Activated naive CD4-positive, alpha-beta T cell treated with anti-CD3 and anti-CD28 coated beads, Interleukin-2, amount 50 U/mL, for 72 hours (primary cell): ENCODE data around the gene GOLGA3. TPM values are rescaled to one million over a fixed set of nuclear protein-coding genes. Genes with fewer than 3 reads are reported as not detected.
A peak's percentile ranks its signal among the peaks of the same experiment; 100 is the strongest.
"Not testable (repeated sequence)": the region's sequence is repeated elsewhere in the genome, so short reads cannot be mapped to it uniquely, and the experiment has no call there.

Source experiments
- ATAC-seq, 2 donors: fragments of 150-1000 bp; cut with Tn5 transposase; 2 replicates each; pipeline ENCODE4 v1.10.0; 2021; ENCODE audit warnings: mild to moderate bottlenecking in 2 of 2, moderate library complexity in 2 of 2
- DNase-seq, 2 donors: peaks; one replicate each; pipeline ENCODE4 v3.0.0; 2021 to 2022; ENCODE audit warnings: low spot score in 2 of 2
- H3K27ac Mint-ChIP-seq, 2 donors: one replicate each; pipeline ENCODE4 v1.8.0; 2022; ENCODE audit warnings: mild to moderate bottlenecking in 2 of 2, mixed read lengths in 2 of 2
- H3K36me3 Mint-ChIP-seq, 2 donors: one replicate each; pipeline ENCODE4 v1.8.0; 2022; ENCODE audit warnings: mixed read lengths in 2 of 2
- H3K9me3 Mint-ChIP-seq, 2 donors: one replicate each; pipeline ENCODE4 v1.8.0; 2022; ENCODE audit warnings: mixed read lengths in 2 of 2
- total RNA-seq, 2 donors: library from RNA; stranded (reverse); gene quantifications; one replicate each; pipeline ENCODE4 v1.2.3, GENCODE V29; 2022

GOLGA3 gene
- total RNA-seq, 2 donors from 2014 or later = 44.0 to 52.7 TPM

DNA sequence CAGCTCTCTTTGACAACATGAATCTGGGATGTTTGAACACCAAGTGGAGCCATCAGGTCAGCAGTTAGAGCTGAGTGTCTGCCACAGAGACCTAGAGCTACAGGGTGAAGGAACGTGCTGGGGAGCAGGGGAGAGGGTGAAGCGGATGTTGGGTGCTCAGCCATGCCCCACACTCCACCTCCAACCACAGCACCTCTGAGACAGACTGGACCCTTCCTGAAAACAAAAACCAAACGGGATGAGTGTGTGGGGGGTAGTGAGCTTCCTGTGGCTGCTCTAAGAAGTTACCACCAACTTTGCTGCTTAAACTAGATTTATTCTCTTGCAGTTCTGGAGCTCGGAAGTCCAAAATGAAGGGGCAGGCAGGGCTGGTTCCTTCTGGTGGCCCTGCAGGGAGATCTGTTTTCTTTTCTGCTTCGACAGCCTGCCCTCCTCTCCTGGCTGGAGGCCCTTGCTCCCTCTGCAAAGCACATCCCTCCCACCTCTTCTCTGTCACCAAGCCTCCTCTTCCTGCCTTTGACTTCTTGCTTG, 5.6 kb upstream of the GOLGA3 start:
- Mint-ChIP-seq H3K9me3 (no peaks in the 10 kb centered on the region), H3K36me3 (peaks cover 0 to 18% of the 10 kb centered on the region in 2 donors)
- peak; percentile 81 to 85 for ATAC-seq

GRCh38 chr12:132833341-132833740, 4.7 kb upstream of the GOLGA3 start:
- Mint-ChIP-seq H3K27ac (peak overlapping the region; percentile 86 to 98), H3K36me3 (peaks cover under 1 to 14% of the 10 kb centered on the region in 2 donors), H3K9me3 (no peaks in the 10 kb centered on the region)
- DNase-seq = no peak
- no peak for ATAC-seq

More for the DNA sequence above, 5.6 kb upstream of the GOLGA3 start:
- peak overlapping the region; percentile 86 to 98 for H3K27ac Mint-ChIP-seq
- DNase-seq = peak in 1 of 2 donors; percentile 30

- Mint-ChIP-seq H3K36me3 (peaks cover 15 to 23% of the 10 kb centered on the region in 2 donors), H3K9me3 (no peaks in the 10 kb centered on the region), H3K27ac (no peak overlapping the region)
- ATAC-seq (no peak), DNase-seq (no peak)
Measured at GRCh38 chr12:132831771-132832170, 3.1 kb upstream of the GOLGA3 start.

GRCh38 chr12:132827763-132828703, 636 bp downstream of the GOLGA3 start:
- peak overlapping the region; percentile 94 to 100 for H3K27ac Mint-ChIP-seq

GRCh38 chr12:132825861-132826260, 2.8 kb downstream of the GOLGA3 start:
- no peak for ATAC-seq
- H3K9me3 Mint-ChIP-seq = no peaks in the 10 kb centered on the region
- DNase-seq = no peak
- peaks cover 21 to 30% of the 10 kb centered on the region in 2 donors for H3K36me3 Mint-ChIP-seq
- peak overlapping the region; percentile 72 to 77 for H3K27ac Mint-ChIP-seq

More at GRCh38 chr12:132827763-132828703, 636 bp downstream of the GOLGA3 start:
- peak in 1 of 2 donors; percentile 21 for DNase-seq
- Mint-ChIP-seq H3K9me3 (no peaks in the 10 kb centered on the region), H3K36me3 (peaks cover 22 to 30% of the 10 kb centered on the region in 2 donors)
- peak; percentile 38 to 67 for ATAC-seq

DNA sequence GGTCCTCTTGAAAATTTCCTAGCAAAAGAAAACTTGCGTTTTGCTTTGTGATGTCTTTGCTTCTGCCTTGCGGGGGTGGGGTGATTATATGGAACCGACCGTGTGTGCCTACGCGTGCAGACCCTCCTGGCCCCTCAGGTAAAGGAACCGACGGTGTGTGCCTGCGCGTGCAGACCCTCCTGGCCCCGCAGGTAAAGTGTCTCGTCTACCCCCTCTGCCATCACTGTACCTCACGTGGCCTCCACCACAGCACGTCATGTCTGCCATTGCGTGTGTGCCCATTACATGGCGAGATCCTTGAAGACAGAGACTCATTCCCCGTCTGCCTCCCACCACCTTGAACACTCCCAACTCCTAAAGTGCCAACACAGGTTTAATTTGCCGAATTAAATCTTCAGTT, 3.6 kb downstream of the GOLGA3 start:
- no peaks in the 10 kb centered on the region for H3K9me3 Mint-ChIP-seq
- peak overlapping the region in 1 of 2 donors; percentile 77 for H3K27ac Mint-ChIP-seq
- ATAC-seq (no peak), DNase-seq (no peak)
- peaks cover 21 to 30% of the 10 kb centered on the region in 2 donors for H3K36me3 Mint-ChIP-seq

DNA sequence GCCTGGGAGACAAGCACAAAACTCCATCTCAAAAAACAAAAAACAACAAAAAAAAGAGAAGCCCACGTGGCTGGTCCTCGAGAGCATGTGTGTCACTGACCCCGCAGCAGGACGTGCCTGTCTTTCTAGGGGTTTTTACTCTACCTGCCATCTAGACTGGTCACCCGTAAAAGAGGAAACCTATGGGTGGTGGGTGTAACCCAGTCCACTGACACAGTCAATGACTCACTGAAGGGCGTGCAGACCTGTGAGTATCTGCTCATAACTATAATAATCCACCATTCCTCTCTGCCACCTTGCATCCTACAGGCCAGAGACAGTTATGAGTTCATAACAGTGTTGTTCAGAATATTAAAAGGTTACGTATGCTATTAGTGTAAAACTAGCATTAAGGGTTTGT, 4.6 kb downstream of the GOLGA3 start:
- no peak for DNase-seq
- Mint-ChIP-seq H3K9me3 (no peaks in the 10 kb centered on the region), H3K27ac (peak overlapping the region in 1 of 2 donors; percentile 40), H3K36me3 (peaks cover 21 to 30% of the 10 kb centered on the region in 2 donors)
- ATAC-seq = no peak

DNA sequence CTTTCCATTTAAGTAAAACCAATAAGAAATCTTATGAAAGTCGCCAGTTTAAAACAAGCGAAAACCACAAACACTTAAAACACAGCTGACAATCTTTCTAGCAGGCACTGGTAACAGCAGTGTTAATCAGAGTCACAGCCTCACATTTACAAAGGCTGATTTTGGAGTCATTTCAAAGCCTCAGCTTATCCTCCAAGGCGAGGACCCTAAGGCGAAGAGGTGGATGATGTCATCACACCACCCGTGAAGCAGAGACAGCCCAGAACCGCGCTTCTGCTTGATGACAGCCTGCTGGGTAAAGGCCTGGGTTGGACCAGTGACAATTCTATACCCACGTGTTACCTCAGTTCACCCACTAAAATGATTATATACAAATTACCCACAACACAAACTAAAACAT, 10.1 kb downstream of the GOLGA3 start:
- DNase-seq (no peak), ATAC-seq (peak in 1 of 2 donors; percentile 44)
- Mint-ChIP-seq H3K36me3 (peaks cover 0 to 16% of the 10 kb centered on the region in 2 donors), H3K27ac (peak overlapping the region in 1 of 2 donors; percentile 55), H3K9me3 (no peaks in the 10 kb centered on the region)

DNA sequence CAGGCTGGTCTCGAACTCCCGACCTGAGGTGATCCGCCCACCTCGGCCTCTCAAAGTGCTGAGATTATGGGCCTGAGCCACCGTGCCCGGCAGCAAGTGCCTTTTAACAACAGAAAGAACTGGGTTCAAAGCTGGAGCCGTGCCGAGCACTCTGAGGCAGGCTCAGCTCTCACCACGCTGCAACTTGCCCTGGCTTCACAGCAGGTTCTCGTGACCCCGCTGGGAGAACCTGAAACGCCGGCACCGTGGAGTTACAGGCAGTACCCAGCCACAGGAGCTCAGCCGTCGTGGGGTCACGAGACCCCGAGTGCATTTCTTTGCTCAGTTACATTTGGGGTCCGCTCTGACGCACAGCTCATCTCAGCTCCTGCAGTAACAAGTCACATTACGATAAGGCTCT, 14.4 kb downstream of the GOLGA3 start:
- ATAC-seq (no peak), DNase-seq (no peak)
- H3K27ac Mint-ChIP-seq = no peak overlapping the region
- H3K9me3 Mint-ChIP-seq = no peaks in the 10 kb centered on the region
- peaks cover 6 to 24% of the 10 kb centered on the region in 2 donors for H3K36me3 Mint-ChIP-seq

DNA sequence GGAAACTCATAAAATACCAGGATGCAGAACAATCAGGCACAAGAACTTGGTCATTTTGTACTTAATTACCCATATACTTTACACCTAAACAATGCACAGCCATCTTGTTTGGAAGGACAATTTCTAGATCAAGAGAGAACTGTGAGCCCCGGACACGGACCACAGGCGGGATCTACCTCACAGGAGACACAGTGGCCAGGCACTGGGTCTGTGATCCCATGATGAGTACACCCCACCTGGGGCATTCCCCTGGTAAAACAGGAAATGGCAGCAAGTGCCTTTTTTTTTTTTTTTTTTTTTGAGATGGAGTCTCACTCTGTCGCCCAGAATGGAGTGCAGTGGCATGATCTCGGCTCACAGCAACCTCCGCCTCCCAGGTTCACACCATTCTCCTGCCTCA, 15.2 kb downstream of the GOLGA3 start:
- H3K36me3 Mint-ChIP-seq = peaks cover 12 to 28% of the 10 kb centered on the region in 2 donors
- no peak overlapping the region for H3K27ac Mint-ChIP-seq
- no peaks in the 10 kb centered on the region for H3K9me3 Mint-ChIP-seq
- ATAC-seq = peak in 1 of 2 donors; percentile 76
- no peak for DNase-seq

- H3K36me3 Mint-ChIP-seq = peaks cover 13 to 28% of the 10 kb centered on the region in 2 donors
- ATAC-seq = peak in 1 of 2 donors; percentile 37
Measured at GRCh38 chr12:132812631-132813305, 15.9 kb downstream of the GOLGA3 start.

GRCh38 chr12:132809391-132809790, 19.3 kb downstream of the GOLGA3 start:
- H3K9me3 Mint-ChIP-seq, ATAC-seq, H3K27ac Mint-ChIP-seq: not testable (repeated sequence)
- peak in 1 of 2 donors; percentile 21 for DNase-seq
- peaks cover 24 to 38% of the 10 kb centered on the region in 2 donors for H3K36me3 Mint-ChIP-seq

More at GRCh38 chr12:132812631-132813305, 15.9 kb downstream of the GOLGA3 start:
- DNase-seq = no peak
- Mint-ChIP-seq H3K27ac (no peak overlapping the region), H3K9me3 (no peaks in the 10 kb centered on the region)

DNA sequence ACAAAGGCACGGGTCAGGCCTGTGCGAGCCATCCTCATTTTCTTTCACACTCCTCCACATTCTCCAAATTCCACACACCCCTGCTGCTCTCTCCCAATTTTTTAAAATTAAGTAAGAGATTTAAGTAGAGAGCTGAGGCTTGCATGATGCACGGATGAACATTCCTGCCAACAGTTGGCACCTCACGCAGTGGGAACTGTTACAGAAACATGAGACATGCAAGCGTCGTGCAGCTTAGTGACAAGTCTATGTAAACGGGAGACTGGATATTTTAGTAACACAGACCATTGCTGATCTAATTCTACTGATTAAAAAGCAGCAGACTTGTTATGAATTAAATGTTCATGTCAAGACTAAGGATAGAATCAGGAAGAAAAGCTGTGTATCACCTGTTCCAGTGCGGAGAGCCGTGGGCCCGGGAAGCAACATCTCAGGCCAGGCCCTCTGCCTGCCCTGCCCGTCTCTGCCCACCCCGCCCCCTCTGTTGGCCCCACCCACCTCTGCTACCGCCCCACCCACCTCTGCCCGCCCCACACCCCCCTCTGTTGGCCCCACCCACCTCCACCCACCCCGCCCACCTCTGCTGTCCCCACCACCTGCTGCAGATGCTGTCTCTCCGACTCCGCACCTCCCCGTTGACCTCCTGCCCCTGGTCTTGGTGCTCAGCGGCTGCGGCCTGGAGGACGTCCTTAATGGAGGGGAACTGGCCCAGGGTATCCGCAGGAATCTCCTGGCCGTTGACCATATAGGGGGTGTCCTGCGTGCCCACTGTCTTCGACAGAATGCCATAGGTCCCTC, 21.2 kb downstream of the GOLGA3 start:
- Mint-ChIP-seq H3K9me3 (no peaks in the 10 kb centered on the region), H3K27ac (peak overlapping the region; percentile 42 to 72), H3K36me3 (peaks cover 24 to 46% of the 10 kb centered on the region in 2 donors)
- DNase-seq = no peak
- peak in 1 of 2 donors; percentile 3 for ATAC-seq

DNA sequence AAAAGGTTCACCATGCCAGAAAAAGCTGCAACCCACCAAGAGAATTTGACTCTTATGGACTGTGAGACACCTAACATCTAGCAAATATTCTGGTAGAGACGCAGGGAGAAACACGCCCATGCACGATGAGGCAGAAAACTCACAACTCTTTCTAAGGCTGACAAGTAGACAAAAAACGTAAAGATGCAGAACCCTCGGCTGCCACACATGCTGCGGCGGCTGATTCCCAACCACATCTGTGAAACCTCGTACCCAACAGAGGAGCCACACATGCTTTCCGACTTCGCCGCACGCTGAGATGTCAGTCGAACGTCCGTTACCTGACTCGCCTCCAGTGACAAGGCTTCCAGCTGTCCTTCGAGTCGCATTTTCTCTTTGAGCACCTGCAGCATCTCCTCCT, 21.8 kb downstream of the GOLGA3 start:
- ATAC-seq = peak; percentile 67 to 86
- Mint-ChIP-seq H3K27ac (peak overlapping the region; percentile 42 to 72), H3K36me3 (peaks cover 26 to 46% of the 10 kb centered on the region in 2 donors), H3K9me3 (no peaks in the 10 kb centered on the region)
- peak; percentile 17 to 63 for DNase-seq

GRCh38 chr12:132804426-132804861, 24.2 kb downstream of the GOLGA3 start:
- H3K36me3 Mint-ChIP-seq = peaks cover 32 to 48% of the 10 kb centered on the region in 2 donors
- ATAC-seq = peak in 1 of 2 donors; percentile 20
- no peak overlapping the region for H3K27ac Mint-ChIP-seq

GRCh38 chr12:132803888-132804287, 24.8 kb downstream of the GOLGA3 start:
- peaks cover 31 to 47% of the 10 kb centered on the region in 2 donors for H3K36me3 Mint-ChIP-seq
- no peaks in the 10 kb centered on the region for H3K9me3 Mint-ChIP-seq
- DNase-seq = no peak
- H3K27ac Mint-ChIP-seq = peak overlapping the region in 1 of 2 donors; percentile 72
- no peak for ATAC-seq

More at GRCh38 chr12:132804426-132804861, 24.2 kb downstream of the GOLGA3 start:
- H3K9me3 Mint-ChIP-seq = no peaks in the 10 kb centered on the region
- DNase-seq = no peak
